Measurements from ENCODE around the gene TSEN2.

- TF ChIP-seq POLR2A (IDR thresholded peaks at IDR 0.05) = no peak
- TF ChIP-seq, protein P1, sequence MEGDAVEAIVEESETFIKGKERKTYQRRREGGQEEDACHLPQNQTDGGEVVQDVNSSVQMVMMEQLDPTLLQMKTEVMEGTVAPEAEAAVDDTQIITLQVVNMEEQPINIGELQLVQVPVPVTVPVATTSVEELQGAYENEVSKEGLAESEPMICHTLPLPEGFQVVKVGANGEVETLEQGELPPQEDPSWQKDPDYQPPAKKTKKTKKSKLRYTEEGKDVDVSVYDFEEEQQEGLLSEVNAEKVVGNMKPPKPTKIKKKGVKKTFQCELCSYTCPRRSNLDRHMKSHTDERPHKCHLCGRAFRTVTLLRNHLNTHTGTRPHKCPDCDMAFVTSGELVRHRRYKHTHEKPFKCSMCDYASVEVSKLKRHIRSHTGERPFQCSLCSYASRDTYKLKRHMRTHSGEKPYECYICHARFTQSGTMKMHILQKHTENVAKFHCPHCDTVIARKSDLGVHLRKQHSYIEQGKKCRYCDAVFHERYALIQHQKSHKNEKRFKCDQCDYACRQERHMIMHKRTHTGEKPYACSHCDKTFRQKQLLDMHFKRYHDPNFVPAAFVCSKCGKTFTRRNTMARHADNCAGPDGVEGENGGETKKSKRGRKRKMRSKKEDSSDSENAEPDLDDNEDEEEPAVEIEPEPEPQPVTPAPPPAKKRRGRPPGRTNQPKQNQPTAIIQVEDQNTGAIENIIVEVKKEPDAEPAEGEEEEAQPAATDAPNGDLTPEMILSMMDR (IDR thresholded peaks at IDR 0.05) = no peak
These were observed 14.2 kb upstream of the TSEN2 start for GRCh38 chr3:12470111-12470510.
